Measurements from ENCODE around the gene CDH12.
"Not testable (repeated sequence)": the region's sequence is repeated elsewhere in the genome, so short reads cannot be mapped to it uniquely, and the experiment has no call there.

Gene CDH12

GRCh38 chr5:22278164-22278563 is 575.0 kb downstream of the CDH12 start:
- no peak for TF ChIP-seq CTCF (IDR thresholded peaks at IDR 0.05; ENCODE audit: extremely low read depth, insufficient read depth, missing control alignments)
- in situ Hi-C loops (cut with MboI; ENCODE audit: low pct_unique_long_range_greater_than_20kb, low sequenced_read_pairs, unreplicated experiment) = no loop called here
- DNase-seq (ENCODE audit: low spot score) = no peak

- no peak for DNase-seq (ENCODE audit: low spot score)
Measured at GRCh38 chr5:22277006-22277405, 576.1 kb downstream of the CDH12 start.

GRCh38 chr5:22265855-22266254 is 587.3 kb downstream of the CDH12 start:
- DNase-seq (ENCODE audit: low spot score); in situ Hi-C loops (cut with MboI; ENCODE audit: low pct_unique_long_range_greater_than_20kb, low sequenced_read_pairs, unreplicated experiment): not testable (repeated sequence)

More at GRCh38 chr5:22277006-22277405, 576.1 kb downstream of the CDH12 start:
- TF ChIP-seq CTCF (IDR thresholded peaks at IDR 0.05; ENCODE audit: extremely low read depth, insufficient read depth, missing control alignments) = no peak
- in situ Hi-C loops (cut with MboI; ENCODE audit: low pct_unique_long_range_greater_than_20kb, low sequenced_read_pairs, unreplicated experiment) = no loop called here

GRCh38 chr5:22258139-22258538 is 595.0 kb downstream of the CDH12 start:
- in situ Hi-C loops (cut with MboI; ENCODE audit: low pct_unique_long_range_greater_than_20kb, low sequenced_read_pairs, unreplicated experiment) = no loop called here
- no peak for TF ChIP-seq CTCF (IDR thresholded peaks at IDR 0.05; ENCODE audit: extremely low read depth, insufficient read depth, missing control alignments)
- no peak for DNase-seq (ENCODE audit: low spot score)

- in situ Hi-C loops (cut with MboI; ENCODE audit: low pct_unique_long_range_greater_than_20kb, low sequenced_read_pairs, unreplicated experiment) = no loop called here
- no peak for TF ChIP-seq CTCF (IDR thresholded peaks at IDR 0.05; ENCODE audit: extremely low read depth, insufficient read depth, missing control alignments)
- no peak for DNase-seq (ENCODE audit: low spot score)
Measured at GRCh38 chr5:22250528-22250927, 602.6 kb downstream of the CDH12 start.

- in situ Hi-C loops (cut with MboI; ENCODE audit: low pct_unique_long_range_greater_than_20kb, low sequenced_read_pairs, unreplicated experiment) = no loop called here
- no peak for TF ChIP-seq CTCF (IDR thresholded peaks at IDR 0.05; ENCODE audit: extremely low read depth, insufficient read depth, missing control alignments)
- no peak for DNase-seq (ENCODE audit: low spot score)
Measured at GRCh38 chr5:22249209-22249729, 603.9 kb downstream of the CDH12 start.

- no peak for TF ChIP-seq CTCF (IDR thresholded peaks at IDR 0.05; ENCODE audit: extremely low read depth, insufficient read depth, missing control alignments)
- DNase-seq (ENCODE audit: low spot score) = no peak
- in situ Hi-C loops (cut with MboI; ENCODE audit: low pct_unique_long_range_greater_than_20kb, low sequenced_read_pairs, unreplicated experiment) = no loop called here
Measured at GRCh38 chr5:22245770-22246169, 607.4 kb downstream of the CDH12 start.
